GM18870 (cell line): ENCODE results near the gene SMLR1.
"Not testable (repeated sequence)": the region's sequence is repeated elsewhere in the genome, so short reads cannot be mapped to it uniquely, and the experiment has no call there.

ENCODE experiments used
- ATAC-seq: cut with Tn5 transposase; IDR thresholded peaks from one replicate; pipeline ENCODE4 v1.9.1; 2021; ENCODE audit warnings: moderate library complexity; ENCODE audit not compliant: unreplicated experiment

The SMLR1 gene

DNA sequence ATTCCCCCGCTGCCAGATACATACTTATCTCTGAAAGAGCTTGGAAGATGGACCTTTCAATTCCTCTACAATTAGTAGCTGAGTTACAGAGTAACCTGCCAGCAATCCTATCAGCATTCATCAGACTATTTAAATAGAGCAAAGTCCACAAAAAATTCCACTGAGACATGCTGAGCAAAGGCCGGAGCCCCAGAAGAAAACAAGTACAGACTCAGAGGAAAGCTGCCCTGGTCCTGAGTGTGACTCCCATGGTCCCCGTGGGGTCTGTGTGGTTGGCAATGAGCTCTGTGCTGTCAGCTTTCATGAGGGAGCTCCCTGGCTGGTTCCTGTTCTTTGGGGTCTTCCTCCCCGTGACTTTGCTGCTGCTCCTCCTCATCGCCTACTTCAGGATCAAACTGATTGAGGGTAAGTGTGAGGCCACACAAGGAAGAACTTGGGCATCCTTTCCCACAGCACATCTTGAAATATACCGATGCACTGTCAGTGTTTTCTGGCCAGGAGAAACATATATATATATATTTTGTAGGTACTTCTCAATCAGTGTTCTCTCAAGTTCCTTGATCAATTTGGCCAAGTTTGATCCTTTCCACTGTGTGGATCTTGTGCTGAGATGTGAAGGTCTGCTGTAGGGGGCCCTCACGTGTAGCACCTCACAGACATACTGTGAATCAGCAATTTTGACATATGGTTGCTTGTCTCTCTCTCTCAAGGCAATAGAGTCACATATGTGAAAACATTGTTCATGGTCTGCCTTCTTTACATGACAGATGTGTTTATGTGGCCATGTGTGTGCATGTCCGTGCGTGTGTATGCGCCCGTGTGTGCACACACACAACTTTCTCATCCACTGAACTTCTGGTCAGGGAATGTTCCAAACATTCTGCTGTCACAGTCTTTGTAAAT lies at the start of gene SMLR1:
Gene SMLR1 (plus strand): TSS at position 160 of the 903 bp plus-strand sequence. CDS start 8 bp downstream, at position 168.
- no peak for ATAC-seq

DNA sequence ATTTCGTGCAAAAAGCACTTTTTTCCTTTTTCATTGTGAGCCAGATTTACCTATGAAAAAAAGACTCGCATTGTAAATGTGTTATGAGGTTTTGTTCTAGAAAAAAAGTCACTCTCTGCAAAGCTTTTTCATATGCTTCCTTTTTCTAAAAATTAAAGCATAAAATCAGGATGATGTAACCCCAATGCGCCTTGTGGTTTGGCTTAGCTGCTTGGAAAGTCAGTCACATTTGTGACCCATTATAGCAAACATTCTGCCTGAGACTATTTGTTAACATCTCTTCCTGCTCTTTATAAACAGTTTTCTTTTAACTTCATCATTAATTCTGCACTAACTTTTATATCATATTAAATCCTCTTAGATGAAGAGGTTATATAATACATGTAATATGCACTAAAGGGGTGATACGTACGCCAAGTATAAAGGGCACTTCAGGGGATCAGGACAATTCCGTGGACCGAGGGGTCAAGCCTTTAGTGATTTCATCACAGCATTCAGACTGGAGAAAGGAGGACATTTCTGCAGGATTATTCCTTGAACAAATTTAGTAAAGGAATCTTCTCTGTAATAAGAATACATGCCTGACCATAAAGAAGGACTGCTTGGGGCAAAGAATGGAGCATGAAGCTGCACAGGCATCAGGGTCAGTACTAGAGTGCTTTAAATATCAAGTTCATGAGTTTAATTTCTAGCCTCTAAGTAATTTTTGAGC lies 48.1 kb upstream of the SMLR1 start:
- ATAC-seq = no peak

DNA sequence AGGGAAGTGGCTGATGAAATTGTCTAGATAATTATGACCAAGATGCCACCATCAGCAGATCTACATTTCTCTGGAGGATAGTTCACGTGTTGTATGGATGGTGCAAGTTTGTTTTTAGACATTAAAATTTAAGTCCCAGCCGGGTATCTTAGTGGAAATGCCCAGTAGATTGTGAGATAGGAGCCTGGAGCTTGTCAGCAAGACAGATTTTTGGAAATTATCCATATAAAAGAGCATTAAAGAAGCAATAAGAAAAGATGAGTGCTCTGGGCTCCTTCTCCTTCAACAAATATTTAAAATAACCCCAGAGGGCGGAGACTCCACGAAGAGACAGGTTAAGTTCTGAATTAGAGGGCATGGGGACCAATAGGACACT lies 47.6 kb upstream of the SMLR1 start:
- no peak for ATAC-seq

DNA sequence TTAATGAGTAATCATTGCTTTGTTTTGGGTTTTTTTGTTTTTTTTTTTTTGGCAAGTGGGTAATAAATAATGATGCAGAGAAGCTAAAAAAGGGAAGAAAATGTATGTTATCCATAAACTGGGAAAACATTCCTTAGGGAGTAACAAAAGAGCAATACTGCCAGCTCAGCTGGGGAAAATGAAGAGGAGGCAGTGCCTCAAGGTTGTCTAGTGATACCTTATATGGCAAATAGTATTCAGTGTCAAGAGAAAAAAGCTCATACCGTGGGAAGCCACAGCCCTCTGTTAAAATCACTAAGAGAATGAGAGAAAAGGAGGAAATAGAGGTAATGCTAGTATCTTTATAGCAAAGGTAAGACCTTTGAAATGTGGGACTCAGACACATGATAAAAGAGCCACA lies 47.1 kb upstream of the SMLR1 start:
- ATAC-seq = no peak

DNA sequence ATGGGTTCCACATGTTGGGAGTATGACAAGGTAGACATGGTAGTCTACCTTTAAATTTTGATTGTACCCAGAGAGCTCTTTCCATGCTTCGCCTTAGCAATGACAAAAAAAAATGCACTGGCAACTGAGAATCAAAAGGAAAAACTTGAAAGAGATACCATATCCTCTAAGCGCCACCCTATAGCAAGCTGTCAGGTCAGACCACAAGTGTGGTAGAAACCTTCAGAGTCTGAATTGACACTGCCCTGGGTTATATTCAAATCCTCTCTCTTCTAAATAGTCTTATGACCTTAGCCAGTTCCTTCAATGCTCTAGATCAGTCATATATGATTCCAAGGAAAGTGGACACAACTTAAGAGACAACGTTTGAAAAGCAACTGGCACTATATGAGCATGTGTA lies 45.6 kb upstream of the SMLR1 start:
- ATAC-seq = no peak

DNA sequence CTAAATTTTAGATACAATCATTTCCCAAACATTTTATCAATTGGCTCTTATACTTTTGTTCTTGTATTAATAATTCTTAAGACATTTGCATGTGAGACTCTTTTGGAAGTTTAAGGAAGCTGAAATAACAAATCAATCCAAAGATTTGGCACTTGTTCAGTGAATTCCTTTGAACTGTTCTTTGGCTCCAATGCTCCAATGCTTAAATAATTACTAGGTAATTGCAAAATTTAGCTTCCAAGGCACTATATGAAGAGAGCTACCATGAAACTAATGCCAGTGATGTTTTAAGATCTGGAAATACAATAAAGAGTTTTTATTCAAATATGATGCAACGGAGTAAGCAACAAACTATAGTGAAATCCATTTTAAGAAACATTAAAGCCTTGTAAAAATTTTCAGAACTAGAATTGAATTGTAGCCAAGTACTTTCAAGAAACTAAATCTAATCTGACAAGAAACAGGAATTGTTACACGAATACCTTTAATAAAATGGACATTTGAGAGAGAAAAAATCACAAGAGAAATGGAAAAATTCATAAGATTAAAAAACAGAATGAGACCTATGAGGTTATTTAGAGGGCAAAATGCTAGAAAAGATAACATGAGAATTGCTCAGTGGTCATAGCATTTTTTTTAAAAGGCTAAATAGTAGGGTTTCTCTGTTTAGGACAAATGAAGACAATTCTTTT lies 43.6 kb upstream of the SMLR1 start:
- ATAC-seq = no peak

DNA sequence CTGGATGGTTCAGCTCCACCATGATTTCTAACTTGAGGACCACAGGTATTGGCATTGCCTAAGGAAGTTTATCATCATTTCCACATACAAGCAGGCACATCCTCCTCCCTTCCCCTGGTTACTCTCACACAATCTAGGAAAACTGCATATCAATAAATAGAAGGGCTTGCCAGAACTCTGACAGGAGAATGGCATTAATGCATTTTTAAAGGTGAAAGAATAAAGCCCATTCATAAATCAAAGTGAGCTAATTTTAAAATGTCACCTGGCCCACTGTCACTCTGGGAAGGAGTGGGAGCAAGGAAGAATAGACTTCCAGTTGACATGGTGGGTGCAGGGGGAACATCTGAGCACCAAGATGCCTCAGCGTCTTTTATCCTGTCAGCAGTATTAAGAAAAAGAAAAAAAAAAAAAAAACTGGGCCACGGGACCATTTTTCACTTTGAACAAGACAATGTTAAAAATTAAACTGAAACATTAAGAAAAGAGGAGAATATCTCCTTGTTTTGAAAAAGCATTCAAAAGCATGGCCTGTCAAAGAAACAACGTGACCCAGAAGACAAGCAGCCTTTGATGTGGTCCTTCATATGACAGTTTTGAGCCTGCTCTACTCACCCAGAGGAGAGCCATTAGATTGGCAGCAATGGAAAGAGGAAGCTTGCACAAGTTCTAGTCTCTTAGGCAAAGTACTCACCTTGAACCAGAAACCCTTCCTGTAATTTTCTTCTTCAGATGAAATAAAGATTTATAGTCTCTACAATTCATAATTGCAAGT lies 39.3 kb upstream of the SMLR1 start:
- ATAC-seq = no peak

DNA sequence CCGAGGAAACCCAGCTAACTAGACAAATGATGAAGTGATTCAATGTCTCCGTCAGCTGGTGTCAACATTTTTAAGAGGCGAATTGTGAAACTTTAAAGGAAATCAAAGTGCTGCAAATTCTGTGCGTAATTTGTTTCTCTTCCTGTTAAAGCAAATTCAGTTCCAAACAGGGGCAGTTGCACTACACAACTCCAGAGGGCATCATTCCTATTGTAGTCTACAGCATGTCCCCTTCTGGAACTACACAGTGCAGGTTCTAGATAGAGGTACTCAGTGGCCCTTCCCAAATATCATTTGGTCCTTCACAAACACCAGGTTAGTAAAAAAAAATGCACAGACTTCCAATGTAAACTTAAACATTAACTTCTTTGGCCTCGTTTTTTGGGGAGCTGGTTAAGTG lies 38.3 kb upstream of the SMLR1 start:
- no peak for ATAC-seq

DNA sequence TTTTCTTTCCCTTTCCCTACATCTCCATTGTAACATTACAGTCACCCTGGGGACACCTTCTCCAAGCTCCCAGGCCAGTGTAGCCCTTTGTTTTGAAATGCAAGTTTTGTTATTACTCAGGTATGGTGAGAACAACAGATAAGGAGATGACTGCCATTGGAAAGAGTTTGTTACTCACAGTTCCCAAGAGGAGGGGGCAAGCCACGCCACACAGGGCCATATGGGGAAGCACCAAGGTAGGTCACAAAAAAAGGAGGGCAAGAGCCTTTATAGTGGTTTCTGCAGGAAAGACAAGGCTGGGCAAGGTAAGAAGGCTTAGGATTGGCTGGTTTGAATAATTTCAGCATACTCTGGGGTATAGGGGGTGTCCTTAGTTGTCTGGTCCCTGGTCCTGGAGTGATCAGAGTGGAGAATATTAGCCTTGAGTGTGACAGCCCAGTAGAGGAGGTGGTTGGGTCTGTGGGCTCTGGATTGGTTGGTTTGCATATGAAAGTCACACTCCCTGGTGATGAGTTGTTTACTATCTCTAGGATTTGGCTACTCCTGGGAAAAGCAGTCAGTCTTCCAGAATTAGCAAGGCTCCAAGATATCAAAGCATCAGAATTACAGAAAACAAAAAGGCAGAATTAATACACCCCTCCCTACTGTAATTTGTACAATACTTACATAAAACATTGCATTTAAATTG lies 33.1 kb upstream of the SMLR1 start:
- no peak for ATAC-seq

DNA sequence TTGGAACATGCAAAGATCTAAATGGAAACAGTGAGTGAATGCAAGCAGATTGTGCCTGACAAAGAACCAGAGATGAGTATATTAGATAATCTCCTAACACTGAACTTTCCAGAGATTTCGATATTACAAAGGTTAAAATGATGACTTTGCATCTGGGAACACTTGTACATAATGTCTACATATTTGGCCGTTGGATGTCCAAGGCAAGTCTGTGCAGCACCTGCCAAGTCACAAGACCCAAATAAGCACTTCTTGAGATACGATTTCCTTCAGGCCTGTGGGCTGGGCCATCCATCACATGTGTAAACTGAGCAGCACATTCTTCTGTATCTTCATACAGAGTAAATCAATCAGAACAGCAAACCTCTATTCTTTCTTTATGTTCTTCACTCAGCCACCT lies 32.5 kb upstream of the SMLR1 start:
- ATAC-seq = no peak

DNA sequence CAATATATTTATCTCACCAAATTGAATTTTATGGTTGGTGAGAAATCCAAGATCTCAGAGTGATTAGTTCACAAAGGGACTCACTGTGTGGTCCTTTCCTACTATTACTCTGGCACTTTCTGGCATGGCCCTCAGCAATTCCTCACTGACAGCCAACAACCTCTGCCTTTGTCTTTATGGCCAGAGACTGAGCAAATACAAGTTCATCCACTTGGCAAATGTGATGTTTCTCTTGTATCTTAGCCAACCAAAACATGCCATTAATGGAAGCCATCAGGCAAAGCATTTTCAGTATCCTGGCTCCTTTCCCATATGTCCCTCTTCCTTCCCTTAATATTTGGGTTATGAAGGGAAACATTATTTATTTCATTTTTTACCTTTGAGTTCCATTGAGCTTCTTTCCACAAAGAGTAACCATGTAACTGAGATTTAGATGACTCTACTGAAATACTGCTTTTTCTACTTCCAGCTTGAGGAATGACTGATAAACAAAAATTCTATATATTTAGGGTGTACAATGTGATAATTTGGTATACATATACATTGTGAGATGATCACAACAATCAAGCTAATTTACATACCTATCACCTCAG lies 30.8 kb upstream of the SMLR1 start:
- ATAC-seq = no peak

DNA sequence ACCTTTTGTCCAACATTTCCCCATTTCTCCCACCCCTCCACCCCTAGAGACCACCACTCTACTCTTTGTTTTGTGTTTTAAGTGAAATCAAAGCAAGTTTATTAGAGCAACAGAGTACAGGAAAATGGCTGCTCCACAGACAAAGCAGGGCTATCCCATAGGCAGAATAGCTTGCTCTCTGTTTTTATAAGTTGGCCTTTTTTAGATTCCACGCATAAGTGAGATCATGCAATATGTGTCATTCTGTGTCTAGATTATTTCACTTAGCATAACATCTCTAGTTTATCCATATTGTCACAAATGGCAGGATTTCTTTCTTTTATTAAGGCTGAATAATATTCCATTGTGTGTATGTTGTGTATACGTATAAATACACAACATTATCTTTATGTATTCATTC lies 30.1 kb upstream of the SMLR1 start:
- no peak for ATAC-seq

DNA sequence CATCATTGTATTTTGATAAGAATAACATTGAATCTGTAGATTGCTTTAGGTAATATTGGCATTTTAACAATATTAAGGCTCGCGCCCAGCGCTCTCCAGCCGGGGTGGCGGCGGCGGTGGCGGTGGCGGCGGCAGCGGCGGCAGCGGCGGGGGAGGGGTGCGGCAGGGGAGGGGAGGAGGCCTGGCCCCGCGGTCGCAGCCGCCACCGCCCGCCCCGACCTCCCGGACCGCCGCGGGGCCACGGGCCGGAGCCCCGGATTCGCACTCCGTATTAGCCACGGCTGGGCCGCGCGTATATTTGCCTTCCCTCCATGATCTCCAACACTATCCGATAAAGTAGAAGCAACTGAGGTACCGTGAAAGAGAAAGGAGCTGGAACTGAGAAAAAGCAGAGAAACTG lies 25.8 kb upstream of the SMLR1 start:
- ATAC-seq = not testable (repeated sequence)

DNA sequence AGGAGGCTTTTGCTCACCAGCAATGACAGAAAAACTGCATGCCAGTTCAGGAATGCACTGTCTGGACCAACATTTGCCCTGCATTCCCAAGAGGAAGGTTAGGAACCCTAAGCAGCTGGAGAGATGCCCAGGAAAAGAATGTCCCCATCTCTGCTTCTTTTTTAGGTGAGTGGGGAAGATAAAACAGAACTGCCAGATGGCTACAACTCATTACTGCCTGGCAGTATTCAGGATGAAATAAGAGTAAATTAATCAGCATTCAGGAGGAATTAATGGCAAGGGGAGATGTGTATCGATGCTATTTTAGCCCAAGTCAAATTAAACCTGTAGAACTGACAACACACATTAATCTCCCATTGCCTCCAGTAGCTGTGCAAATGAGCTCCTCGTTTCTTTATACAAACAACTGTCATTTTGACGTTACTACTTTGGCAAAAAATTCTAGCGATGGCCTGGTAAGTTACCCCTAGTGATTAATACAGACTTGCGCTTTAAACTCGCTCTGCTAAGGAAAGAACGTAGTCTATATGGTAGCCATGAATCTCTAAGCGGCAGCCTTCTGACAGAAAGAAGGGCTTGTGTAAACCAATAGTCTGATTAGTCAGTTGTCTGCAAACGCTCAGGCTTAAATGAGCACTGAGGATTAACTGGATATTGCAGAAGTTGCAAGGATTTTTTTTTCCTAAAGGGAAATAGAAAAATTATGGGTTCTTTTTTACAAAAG lies 16.7 kb upstream of the SMLR1 start:
- no peak for ATAC-seq

DNA sequence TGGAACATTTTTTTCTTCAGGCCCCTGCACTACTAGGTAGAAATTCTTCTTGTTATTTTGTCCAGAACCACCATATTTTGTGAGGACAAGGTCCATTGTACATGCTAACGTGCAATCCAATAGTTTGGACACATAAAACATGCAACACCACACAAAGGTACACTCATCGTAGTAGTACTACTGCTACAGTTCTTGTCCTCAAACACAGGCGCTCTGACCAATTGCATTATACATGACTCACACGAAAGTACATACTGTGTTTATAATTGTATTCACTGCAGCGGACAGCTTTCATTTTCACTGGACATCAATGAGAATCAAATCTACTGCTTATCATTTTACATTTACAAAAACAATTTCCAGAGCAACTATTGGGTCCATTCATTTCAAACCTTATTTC lies 15.3 kb upstream of the SMLR1 start:
- ATAC-seq = no peak

DNA sequence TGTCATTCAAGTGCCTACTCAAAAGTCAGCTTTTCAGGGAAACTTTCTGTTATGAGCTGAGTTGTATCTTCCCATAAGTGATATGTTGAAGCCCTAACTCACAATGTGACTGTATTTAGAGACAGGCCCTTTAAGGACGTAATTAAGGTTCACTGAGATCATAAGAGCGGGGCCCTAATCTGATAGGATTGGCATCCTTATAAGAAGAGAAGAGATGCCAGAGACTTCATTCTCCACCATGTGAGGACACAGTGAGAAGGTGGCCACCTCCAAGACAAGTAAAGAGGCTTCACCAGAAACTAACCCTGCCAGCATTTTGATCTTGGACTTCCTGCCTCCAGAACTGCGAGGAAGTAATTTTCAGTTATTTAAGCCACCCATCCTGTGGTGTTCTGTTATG lies 12.7 kb upstream of the SMLR1 start:
- no peak for ATAC-seq

DNA sequence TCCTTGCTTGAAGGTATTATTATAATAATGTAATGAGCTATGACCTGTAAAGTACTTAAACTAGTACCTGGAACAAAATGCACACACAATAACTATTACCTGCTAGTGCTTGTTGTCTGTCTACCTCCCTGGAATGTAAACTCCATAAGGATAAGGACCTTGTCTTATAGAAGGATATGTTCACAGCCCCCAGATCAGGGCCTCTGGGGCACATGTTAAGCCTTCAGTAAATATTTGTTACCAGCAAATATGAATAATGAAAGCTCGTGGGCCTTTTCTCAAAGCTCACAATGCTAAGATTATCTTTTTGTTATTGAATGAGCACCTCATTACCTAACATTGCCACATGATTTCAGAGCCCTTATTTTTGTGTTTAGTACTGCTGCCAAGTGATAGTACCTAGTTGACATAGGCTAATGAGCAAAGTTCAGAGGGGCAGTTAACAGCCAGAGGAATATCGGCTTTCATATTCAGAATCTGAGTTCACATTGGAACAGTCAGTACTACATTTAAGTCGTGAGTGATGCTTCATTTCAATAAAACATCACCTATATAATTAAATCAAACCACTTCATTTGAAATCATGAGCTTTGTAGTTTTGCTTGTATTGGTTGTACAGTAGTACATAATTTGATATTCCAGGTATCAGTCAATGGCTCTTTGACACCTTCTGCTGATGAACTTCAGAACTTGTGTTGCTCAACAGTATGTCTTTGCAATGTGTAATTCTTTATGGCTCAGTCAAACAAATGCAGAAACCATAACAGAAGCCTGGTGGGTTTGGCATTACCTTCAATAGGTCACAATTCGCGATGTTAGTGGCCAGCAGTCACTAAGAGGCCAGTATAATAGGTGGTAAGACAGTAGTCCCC lies 11.8 kb upstream of the SMLR1 start:
- ATAC-seq = no peak

DNA sequence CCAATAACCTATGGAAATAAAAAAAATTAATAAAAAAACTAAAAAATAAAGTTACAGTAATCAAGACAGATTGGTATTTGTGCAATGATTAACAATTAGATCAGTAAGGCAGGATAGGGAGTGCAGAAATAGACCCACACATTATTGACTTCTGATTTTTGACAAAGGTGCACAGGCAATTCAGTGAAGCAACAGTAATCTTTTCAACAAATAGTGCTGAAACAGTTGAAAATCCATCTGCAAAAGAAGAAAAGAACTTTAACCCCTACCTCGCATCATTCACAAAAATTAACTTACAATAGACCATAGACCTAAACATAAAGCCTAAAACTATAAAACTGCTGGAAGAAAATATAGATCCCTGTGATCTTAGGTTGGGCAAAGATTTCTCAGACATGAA lies 4.5 kb upstream of the SMLR1 start:
- ATAC-seq = no peak
